GM12891 (cell line): Measurements from ENCODE around the gene PRF1.
"Not testable (repeated sequence)": the region's sequence is repeated elsewhere in the genome, so short reads cannot be mapped to it uniquely, and the experiment has no call there.

Source experiments
- PAX5 ChIP-seq: IDR thresholded peaks from 2 replicates; pipeline ENCODE4 v1.6.1; 2011; ENCODE audit warnings: low read length, moderate library complexity, mild to moderate bottlenecking; ENCODE audit not compliant: insufficient read depth, severe bottlenecking
- POLR2A ChIP-seq: IDR thresholded peaks from 2 replicates; pipeline ENCODE4 v1.6.1; 2011; ENCODE audit warnings: low read depth, low read length, control low read depth
- POLR2AphosphoS5 ChIP-seq: IDR thresholded peaks from 2 replicates; pipeline ENCODE4 v1.6.1; 2011; ENCODE audit warnings: low read depth, low read length, control low read depth
- POU2F2 ChIP-seq: IDR thresholded peaks from 2 replicates; pipeline ENCODE4 v1.6.1; 2011; ENCODE audit warnings: low read depth, mild to moderate bottlenecking, control low read depth, low read length, moderate library complexity
- SPI1 ChIP-seq: IDR thresholded peaks from 2 replicates; pipeline ENCODE4 v1.6.1; 2011; ENCODE audit warnings: low read depth, low read length, control low read depth
- TAF1 ChIP-seq: IDR thresholded peaks from 2 replicates; pipeline ENCODE4 v1.6.1; 2011; ENCODE audit warnings: low read depth, low read length, control low read depth

DNA sequence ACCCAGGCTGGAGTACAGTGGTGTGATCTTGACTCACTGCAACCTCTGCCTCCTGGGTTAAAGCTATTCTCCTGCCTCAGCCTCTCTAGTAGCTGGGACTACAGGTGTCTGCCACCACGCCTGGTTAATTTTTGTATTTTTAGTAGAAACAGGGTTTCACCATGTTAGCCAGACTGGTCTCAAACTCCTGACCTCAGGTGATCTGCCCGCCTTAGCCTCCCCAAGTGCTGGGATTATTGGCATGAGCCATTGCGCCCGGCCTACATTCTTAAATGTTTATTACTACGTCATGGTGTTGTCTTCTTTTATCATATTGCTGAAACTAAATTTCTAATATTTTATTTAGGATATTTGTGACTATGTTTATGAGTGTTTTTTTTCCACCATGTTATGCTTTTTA, 21.4 kb downstream of the PRF1 start:
- not testable (repeated sequence) for TF ChIP-seq POLR2AphosphoS5, POLR2A, POU2F2, TAF1, PAX5, SPI1
